Activated naive CD8-positive, alpha-beta T cell treated with anti-CD3 and anti-CD28 coated beads, Interleukin-2, amount 10 ng/mL, durations not matched to agents 7 days and 5 days (primary cell): ENCODE data around the gene CAMK2N1. TPM values are rescaled to one million over a fixed set of nuclear protein-coding genes. Genes with fewer than 3 reads are reported as not detected.
"Not testable (repeated sequence)": the region's sequence is repeated elsewhere in the genome, so short reads cannot be mapped to it uniquely, and the experiment has no call there.

Experiments
- ATAC-seq: fragments of 150-1000 bp; cut with Tn5 transposase; one replicate; pipeline ENCODE4 v1.10.0; 2021; ENCODE audit warnings: low read depth, moderate library complexity
- POLR2A ChIA-PET: fragments of 350-600 bp; sonication (Branson Sonifier 250); formaldehyde crosslinking; loops from one replicate; lab custom pipeline; 2021; ENCODE audit warnings: antibody characterized with exemption; lab: Charles Lee
- DNase-seq: peaks from one replicate; pipeline ENCODE4 v3.0.0; 2021
- H3K27ac Mint-ChIP-seq: one replicate; pipeline ENCODE4 v1.8.0; 2022; ENCODE audit warnings: mild to moderate bottlenecking, mixed read lengths
- H3K27me3 Mint-ChIP-seq: one replicate; pipeline ENCODE4 v1.8.0; 2022; ENCODE audit warnings: mild to moderate bottlenecking, moderate library complexity, mixed read lengths
- H3K36me3 Mint-ChIP-seq: one replicate; pipeline ENCODE4 v1.8.0; 2021; ENCODE audit warnings: mild to moderate bottlenecking, mixed read lengths
- H3K4me1 Mint-ChIP-seq: one replicate; pipeline ENCODE4 v1.8.0; 2021; ENCODE audit warnings: mixed read lengths
- H3K4me3 Mint-ChIP-seq: one replicate; pipeline ENCODE4 v1.8.0; 2022; ENCODE audit warnings: mild to moderate bottlenecking, moderate library complexity, mixed read lengths
- H3K9me3 Mint-ChIP-seq: one replicate; pipeline ENCODE4 v1.8.0; 2021; ENCODE audit warnings: mixed read lengths
- total RNA-seq, 2 experiments: library from RNA; stranded (reverse); gene quantifications; one replicate each; pipeline ENCODE4 v1.2.3, GENCODE V29; 2021

The CAMK2N1 gene
- 1 to 10 TPM; 2.8 to 3.0 TPM for total RNA-seq

DNA sequence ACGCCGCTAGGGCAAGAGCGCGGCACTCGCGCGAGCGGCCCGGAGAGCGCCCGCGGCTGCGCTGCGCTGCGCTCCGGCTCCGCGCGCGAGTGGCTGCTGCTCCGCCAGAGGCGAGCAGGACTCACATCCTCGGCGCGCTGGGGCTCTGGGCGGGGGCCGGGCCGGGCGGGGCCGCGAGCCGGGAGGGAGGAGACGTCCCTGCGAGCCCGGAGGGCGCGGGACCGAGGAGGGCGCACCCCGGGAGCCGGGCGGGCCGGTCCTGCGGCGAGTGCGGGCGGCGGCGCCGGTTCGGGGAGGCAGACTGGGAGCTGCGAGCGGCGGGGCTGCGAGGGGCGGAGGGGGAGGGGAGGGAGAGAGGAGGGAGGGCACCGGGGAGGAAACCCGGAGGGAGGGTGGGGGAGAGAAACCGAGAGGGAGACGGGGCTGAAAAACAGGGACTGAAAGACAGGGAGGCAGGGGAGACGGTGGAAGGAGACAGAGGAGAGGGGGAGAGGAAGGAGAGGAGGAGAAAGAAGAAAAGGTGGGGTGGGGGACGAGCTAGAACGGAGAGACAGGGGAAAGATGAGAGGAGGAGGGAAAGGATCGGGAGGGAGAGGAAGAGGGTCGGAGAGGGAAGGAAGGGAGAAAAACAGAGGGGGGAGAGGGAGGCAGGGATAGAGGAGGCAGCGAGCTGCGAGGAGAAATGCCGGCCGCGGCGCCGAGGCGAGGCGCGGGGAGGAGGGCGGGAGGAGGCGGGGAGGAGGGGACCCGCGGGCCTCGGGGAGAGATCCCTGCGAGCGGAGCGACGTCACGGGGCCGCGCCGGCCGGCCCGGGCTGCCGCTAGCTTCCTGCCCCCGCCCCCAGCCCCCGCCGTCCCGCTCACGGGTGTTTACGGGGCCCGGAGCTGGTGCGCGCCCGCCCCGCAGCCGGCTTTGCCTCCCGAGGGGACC lies at the start of gene CAMK2N1:
TSS of gene CAMK2N1 (minus strand) at position 684 of the 930 bp plus-strand sequence. CDS start 831 bp downstream, outside the sequence.
- peak within 1 kb of the TSS; percentile 84 for H3K4me3 Mint-ChIP-seq
- peaks cover 1% of the 10 kb centered on the region for H3K36me3 Mint-ChIP-seq
- DNase-seq, result peak; percentile 60
- H3K27ac Mint-ChIP-seq, result peak within 1 kb of the TSS; percentile 45
- POLR2A ChIA-PET, result no interaction called here
- peaks cover 75% of the 10 kb centered on the region for H3K27me3 Mint-ChIP-seq
- peaks cover 7% of the 10 kb centered on the region for H3K4me1 Mint-ChIP-seq
- no peaks in the 10 kb centered on the region for H3K9me3 Mint-ChIP-seq
- ATAC-seq, result peak; percentile 61

- H3K9me3 Mint-ChIP-seq, result no peaks in the 10 kb centered on the region
- H3K4me3 Mint-ChIP-seq, result no peak overlapping the region
- POLR2A ChIA-PET, result no interaction called here
- no peaks in the 10 kb centered on the region for H3K36me3 Mint-ChIP-seq
- ATAC-seq (no peak), DNase-seq (no peak)
- H3K4me1 Mint-ChIP-seq, result no peaks in the 10 kb centered on the region
- no peak overlapping the region for H3K27ac Mint-ChIP-seq
- H3K27me3 Mint-ChIP-seq, result peaks cover 41% of the 10 kb centered on the region
Measured at GRCh38 chr1:20534659-20535417, 48.8 kb upstream of the CAMK2N1 start.

GRCh38 chr1:20533635-20534034 lies 47.6 kb upstream of the CAMK2N1 start:
- Mint-ChIP-seq H3K27ac (no peak overlapping the region), H3K27me3 (peaks cover 41% of the 10 kb centered on the region), H3K36me3 (no peaks in the 10 kb centered on the region), H3K4me1 (no peaks in the 10 kb centered on the region), H3K4me3 (no peak overlapping the region), H3K9me3 (no peaks in the 10 kb centered on the region)
- POLR2A ChIA-PET, result no interaction called here
- DNase-seq (no peak), ATAC-seq (no peak)

DNA sequence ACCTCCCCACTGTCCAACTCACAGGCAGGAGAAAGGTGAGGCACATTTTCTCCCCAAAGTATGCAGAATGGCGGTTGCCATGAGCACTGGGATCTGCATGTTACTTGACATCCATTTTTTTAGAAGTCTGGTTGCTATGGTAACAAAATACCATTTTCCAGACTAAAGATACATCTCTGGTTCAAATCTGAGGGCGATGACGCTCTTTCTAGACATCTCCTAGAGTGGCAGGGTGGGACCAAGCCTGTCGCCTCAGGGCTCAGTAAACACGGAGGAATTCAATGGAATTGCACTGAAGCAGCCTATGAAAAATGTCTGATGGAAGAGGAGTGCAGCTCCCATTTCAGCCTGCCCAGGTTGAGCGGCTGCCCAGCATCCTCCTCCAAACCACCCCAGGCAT lies 44.9 kb upstream of the CAMK2N1 start:
- no peak overlapping the region for H3K27ac Mint-ChIP-seq
- ATAC-seq (no peak), DNase-seq (no peak)
- no peaks in the 10 kb centered on the region for H3K9me3 Mint-ChIP-seq
- no peak overlapping the region for H3K4me3 Mint-ChIP-seq
- no peaks in the 10 kb centered on the region for H3K36me3 Mint-ChIP-seq
- H3K4me1 Mint-ChIP-seq, result no peaks in the 10 kb centered on the region
- H3K27me3 Mint-ChIP-seq, result peaks cover 39% of the 10 kb centered on the region
- POLR2A ChIA-PET, result no interaction called here

GRCh38 chr1:20530306-20530705 lies 44.3 kb upstream of the CAMK2N1 start:
- ATAC-seq (no peak), DNase-seq (no peak)
- Mint-ChIP-seq H3K4me1 (no peaks in the 10 kb centered on the region), H3K36me3 (no peaks in the 10 kb centered on the region), H3K4me3 (no peak overlapping the region), H3K9me3 (no peaks in the 10 kb centered on the region), H3K27me3 (peaks cover 37% of the 10 kb centered on the region), H3K27ac (no peak overlapping the region)
- POLR2A ChIA-PET, result no interaction called here

DNA sequence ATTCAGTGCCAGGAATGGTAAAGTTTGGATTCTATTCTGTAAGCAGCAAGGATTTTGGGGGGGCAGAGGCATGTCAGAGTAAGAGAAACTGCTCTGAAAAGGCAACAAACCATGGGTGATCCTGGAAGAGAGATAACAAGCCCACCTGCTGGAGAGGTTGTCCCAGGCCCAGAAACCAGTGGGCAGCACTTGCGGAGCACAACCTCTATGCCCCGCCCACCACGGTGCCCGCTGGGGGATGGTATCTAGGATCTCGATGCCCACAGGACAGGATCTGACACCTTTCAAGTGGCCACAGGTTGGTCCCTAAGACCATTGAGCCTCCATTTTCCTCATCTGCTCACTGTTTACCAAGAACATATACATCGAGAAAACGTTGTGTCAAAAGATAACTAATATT lies 42.2 kb upstream of the CAMK2N1 start:
- POLR2A ChIA-PET, result no interaction called here
- ATAC-seq (no peak), DNase-seq (no peak)
- Mint-ChIP-seq H3K36me3 (no peaks in the 10 kb centered on the region), H3K9me3 (no peaks in the 10 kb centered on the region), H3K27ac (no peak overlapping the region), H3K27me3 (peaks cover 26% of the 10 kb centered on the region), H3K4me1 (no peaks in the 10 kb centered on the region), H3K4me3 (no peak overlapping the region)

DNA sequence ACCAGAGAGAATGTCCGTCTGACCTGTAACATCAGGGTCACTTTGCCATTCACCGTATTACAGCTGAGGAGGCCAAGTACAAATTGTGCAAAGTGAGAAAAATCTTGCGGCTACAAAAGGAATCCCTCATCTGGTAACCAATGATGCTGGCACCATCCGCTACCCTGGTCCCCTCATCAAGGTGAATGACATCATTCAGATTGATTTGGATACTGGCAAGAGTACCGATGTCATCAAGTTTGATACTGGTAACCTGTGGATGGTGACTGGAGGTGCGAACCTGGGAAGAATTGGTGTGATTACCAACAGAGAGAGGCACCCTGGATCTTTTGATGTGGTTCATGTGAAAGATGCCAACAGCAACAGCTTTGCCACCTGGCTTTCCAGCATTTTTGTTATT lies 40.3 kb upstream of the CAMK2N1 start:
- Mint-ChIP-seq H3K36me3 (no peaks in the 10 kb centered on the region), H3K27me3 (peaks cover 21% of the 10 kb centered on the region), H3K9me3 (no peaks in the 10 kb centered on the region), H3K4me3 (no peak overlapping the region), H3K27ac (no peak overlapping the region), H3K4me1 (no peaks in the 10 kb centered on the region)
- ATAC-seq, result no peak
- POLR2A ChIA-PET, result no interaction called here
- no peak for DNase-seq

GRCh38 chr1:20521960-20522861 lies 36.2 kb upstream of the CAMK2N1 start:
- H3K27ac Mint-ChIP-seq, result no peak overlapping the region

DNA sequence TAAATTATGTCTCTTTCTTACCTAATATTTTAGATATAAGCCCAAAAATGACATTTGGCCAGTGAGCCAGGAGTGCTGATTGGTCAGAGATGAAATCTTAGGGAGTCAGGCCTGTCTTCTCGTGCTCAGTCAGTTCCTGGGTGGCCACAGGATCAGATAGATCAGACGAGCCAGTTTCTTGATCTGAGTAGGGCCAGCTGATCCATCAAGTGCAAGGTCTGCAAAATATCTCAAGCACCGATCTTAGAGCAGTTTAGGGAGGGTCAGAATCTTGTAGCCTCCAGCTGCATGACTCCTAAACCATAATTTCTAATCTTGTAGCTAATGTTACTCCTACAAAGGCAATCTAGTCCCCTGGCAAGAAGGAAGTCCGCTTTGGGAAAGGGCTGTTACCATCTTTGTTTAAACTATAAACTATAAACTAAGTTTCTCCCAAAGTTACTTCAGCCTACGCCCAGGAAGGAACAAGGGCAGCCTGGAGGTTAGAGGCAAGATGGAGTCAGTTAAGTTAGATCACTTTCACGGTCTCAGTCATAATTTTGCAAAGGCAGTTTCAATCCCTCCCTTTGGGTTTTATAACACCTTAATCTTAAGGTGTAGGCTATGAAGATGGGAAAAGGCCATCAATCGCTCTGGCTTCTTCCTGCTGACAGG lies 33.7 kb upstream of the CAMK2N1 start:
- POLR2A ChIA-PET, H3K4me3 Mint-ChIP-seq: not testable (repeated sequence)

More at GRCh38 chr1:20521960-20522861, 36.2 kb upstream of the CAMK2N1 start:
- POLR2A ChIA-PET, result no interaction called here
- ATAC-seq, result no peak
- Mint-ChIP-seq H3K36me3 (no peaks in the 10 kb centered on the region), H3K4me3 (no peak overlapping the region), H3K9me3 (no peaks in the 10 kb centered on the region), H3K4me1 (no peaks in the 10 kb centered on the region), H3K27me3 (peaks cover 25% of the 10 kb centered on the region)
- peak; percentile 51 for DNase-seq

GRCh38 chr1:20511518-20512428 lies 25.8 kb upstream of the CAMK2N1 start:
- no peaks in the 10 kb centered on the region for H3K36me3 Mint-ChIP-seq
- no peak for ATAC-seq
- H3K4me3 Mint-ChIP-seq, result no peak overlapping the region
- H3K4me1 Mint-ChIP-seq, result peaks cover 7% of the 10 kb centered on the region
- H3K27me3 Mint-ChIP-seq, result peaks cover 14% of the 10 kb centered on the region
- H3K27ac Mint-ChIP-seq, result no peak overlapping the region
- DNase-seq, result no peak
- H3K9me3 Mint-ChIP-seq, result no peaks in the 10 kb centered on the region
- POLR2A ChIA-PET, result no interaction called here

More for the DNA sequence above, 33.7 kb upstream of the CAMK2N1 start:
- DNase-seq, H3K27ac Mint-ChIP-seq, H3K4me1 Mint-ChIP-seq, ATAC-seq, H3K9me3 Mint-ChIP-seq, H3K36me3 Mint-ChIP-seq: not testable (repeated sequence)
- H3K27me3 Mint-ChIP-seq, result peaks cover 23% of the 10 kb centered on the region

- peak overlapping the region; percentile 81 for H3K27ac Mint-ChIP-seq
- ATAC-seq (no peak), DNase-seq (peak; percentile 17)
- H3K4me3 Mint-ChIP-seq, result peak overlapping the region; percentile 90
- POLR2A ChIA-PET, result interaction anchor here (0.6 to 1.3 kb wide), 3 partner anchors 14 to 158 kb away, joined by 3 to 8 read pairs (median 4); no protein-coding TSS in a partner anchor
- peaks cover 9% of the 10 kb centered on the region for H3K27me3 Mint-ChIP-seq
- H3K4me1 Mint-ChIP-seq, result peaks cover 7% of the 10 kb centered on the region
- peaks cover 2% of the 10 kb centered on the region for H3K36me3 Mint-ChIP-seq
- H3K9me3 Mint-ChIP-seq, result no peaks in the 10 kb centered on the region
Measured at GRCh38 chr1:20508411-20508771, 22.4 kb upstream of the CAMK2N1 start.
